SK-N-SH (cell line): ENCODE data around the gene PRICKLE2.

ENCODE experiments used
- EP300 ChIP-seq, 2 experiments: IDR thresholded peaks; 2 replicates each; pipeline versions ENCODE4 v1.4.0 to v1.6.1; 2012; ENCODE audit warnings: borderline replicate concordance in 1 of 2, low read depth in 1 of 2, low read length in 1 of 2
- JUND ChIP-seq: IDR thresholded peaks from 2 replicates; pipeline ENCODE4 v1.4.0; 2012
- MXI1 ChIP-seq: IDR thresholded peaks from 2 replicates; pipeline ENCODE4 v1.6.1; 2012; ENCODE audit warnings: mild to moderate bottlenecking, low read depth, low read length, improper control_type of control experiment
- RFX5 ChIP-seq: IDR thresholded peaks from 2 replicates; pipeline ENCODE4 v1.6.1; 2012; ENCODE audit warnings: mild to moderate bottlenecking, improper control_type of control experiment, low read length
- SIN3A ChIP-seq: IDR thresholded peaks from 2 replicates; pipeline ENCODE4 v1.6.1; 2012; ENCODE audit warnings: low read depth, mild to moderate bottlenecking, low read length, moderate library complexity, borderline replicate concordance
- TCF12 ChIP-seq: IDR thresholded peaks from 2 replicates; pipeline ENCODE4 v1.4.0; 2012
- TF ChIP-seq, protein P1 (sequence below): fragments of 200-600 bp; sonication (generic); IDR thresholded peaks from 2 replicates; pipeline ENCODE4 v1.6.1; 2017; ENCODE audit warnings: antibody characterized with exemption, mild to moderate bottlenecking, moderate library complexity
- TF ChIP-seq, protein P2 (sequence below): IDR thresholded peaks from 2 replicates; pipeline ENCODE4 v1.6.1; 2012; ENCODE audit warnings: mild to moderate bottlenecking, low read depth, low read length, moderate library complexity

DNA sequence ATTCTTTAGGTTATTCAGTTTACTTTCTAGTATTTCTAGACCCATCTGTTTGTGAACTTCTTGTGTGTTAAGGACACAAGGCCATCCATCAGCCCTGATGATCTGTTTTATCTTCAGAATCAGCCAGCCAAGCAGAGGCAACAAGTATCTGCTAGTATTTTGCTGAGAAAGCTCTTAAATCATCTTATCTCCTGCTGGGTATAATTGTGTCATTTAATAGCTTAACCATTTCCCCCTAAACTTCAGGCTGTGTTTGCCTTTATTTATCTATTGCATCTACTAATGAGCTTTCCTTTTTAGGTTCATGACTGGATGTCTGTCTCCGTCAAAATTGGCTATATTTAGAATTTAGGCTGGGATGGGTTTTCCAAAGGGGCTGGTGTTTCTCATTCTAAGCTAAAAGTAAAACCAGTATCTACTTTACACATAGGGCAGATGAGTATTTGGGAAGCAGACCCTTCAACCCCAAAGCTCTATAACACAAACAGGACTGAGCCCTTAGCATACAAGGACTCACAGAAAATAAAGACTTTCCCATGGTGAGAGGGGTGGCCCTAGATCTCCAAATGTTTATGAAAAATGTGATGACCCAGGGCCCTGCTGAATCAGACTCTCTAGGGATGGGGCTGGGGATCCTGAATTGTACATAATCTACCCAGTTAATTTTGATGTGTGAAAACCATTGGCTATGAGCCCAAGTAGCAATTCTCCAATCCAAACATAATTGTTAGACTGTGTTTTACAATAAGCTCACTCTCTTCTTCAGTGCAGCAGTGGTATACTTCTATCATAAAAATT lies 136.7 kb downstream of the PRICKLE2 start:
- TF ChIP-seq, protein P1, sequence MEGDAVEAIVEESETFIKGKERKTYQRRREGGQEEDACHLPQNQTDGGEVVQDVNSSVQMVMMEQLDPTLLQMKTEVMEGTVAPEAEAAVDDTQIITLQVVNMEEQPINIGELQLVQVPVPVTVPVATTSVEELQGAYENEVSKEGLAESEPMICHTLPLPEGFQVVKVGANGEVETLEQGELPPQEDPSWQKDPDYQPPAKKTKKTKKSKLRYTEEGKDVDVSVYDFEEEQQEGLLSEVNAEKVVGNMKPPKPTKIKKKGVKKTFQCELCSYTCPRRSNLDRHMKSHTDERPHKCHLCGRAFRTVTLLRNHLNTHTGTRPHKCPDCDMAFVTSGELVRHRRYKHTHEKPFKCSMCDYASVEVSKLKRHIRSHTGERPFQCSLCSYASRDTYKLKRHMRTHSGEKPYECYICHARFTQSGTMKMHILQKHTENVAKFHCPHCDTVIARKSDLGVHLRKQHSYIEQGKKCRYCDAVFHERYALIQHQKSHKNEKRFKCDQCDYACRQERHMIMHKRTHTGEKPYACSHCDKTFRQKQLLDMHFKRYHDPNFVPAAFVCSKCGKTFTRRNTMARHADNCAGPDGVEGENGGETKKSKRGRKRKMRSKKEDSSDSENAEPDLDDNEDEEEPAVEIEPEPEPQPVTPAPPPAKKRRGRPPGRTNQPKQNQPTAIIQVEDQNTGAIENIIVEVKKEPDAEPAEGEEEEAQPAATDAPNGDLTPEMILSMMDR: no peak
- no peak for TF ChIP-seq SIN3A
- TF ChIP-seq, protein P2, sequence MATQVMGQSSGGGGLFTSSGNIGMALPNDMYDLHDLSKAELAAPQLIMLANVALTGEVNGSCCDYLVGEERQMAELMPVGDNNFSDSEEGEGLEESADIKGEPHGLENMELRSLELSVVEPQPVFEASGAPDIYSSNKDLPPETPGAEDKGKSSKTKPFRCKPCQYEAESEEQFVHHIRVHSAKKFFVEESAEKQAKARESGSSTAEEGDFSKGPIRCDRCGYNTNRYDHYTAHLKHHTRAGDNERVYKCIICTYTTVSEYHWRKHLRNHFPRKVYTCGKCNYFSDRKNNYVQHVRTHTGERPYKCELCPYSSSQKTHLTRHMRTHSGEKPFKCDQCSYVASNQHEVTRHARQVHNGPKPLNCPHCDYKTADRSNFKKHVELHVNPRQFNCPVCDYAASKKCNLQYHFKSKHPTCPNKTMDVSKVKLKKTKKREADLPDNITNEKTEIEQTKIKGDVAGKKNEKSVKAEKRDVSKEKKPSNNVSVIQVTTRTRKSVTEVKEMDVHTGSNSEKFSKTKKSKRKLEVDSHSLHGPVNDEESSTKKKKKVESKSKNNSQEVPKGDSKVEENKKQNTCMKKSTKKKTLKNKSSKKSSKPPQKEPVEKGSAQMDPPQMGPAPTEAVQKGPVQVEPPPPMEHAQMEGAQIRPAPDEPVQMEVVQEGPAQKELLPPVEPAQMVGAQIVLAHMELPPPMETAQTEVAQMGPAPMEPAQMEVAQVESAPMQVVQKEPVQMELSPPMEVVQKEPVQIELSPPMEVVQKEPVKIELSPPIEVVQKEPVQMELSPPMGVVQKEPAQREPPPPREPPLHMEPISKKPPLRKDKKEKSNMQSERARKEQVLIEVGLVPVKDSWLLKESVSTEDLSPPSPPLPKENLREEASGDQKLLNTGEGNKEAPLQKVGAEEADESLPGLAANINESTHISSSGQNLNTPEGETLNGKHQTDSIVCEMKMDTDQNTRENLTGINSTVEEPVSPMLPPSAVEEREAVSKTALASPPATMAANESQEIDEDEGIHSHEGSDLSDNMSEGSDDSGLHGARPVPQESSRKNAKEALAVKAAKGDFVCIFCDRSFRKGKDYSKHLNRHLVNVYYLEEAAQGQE: no peak
- TF ChIP-seq TCF12: peak; percentile 47; the same call in 1 of the 2 replicates
- peak in 1 of 2 experiments; percentile 79; a peak in 2 of 4 replicates for TF ChIP-seq EP300 (IDR thresholded peaks at IDR 0.05; ENCODE audit: borderline replicate concordance in 1 of 2, low read depth in 1 of 2, low read length in 1 of 2)
- no peak for TF ChIP-seq JUND
- TF ChIP-seq MXI1: no peak
- TF ChIP-seq RFX5: no peak
